Inflammatory macrophage treated with lipopolysaccharide for 4 hours (primary cell): ENCODE data around the gene PLA2G4A.

Experiments used
- DNase-seq: peaks from one replicate; pipeline ENCODE4 v3.0.0-alpha.2; 2020

The PLA2G4A gene

DNA sequence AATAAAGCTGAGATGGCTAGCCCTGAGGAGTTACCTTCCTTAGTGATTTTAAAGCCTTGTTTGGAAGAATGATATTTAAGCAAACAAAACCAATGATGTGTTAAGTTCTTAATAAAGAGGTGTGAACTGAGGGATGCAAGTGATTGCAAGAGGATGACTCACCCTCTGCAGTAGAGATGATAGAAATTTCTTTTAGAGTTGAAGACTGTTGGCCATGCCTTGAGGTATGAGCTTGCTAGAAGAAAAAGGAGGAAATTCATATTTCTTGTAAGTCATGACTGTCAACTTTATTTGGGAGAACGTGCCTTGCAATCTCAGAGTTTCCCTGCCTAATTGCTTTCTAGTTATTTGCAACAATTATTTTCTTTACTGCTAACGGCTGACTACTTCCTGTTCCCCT, 94.7 kb downstream of the PLA2G4A start:
- DNase-seq = peak; percentile 67

DNA sequence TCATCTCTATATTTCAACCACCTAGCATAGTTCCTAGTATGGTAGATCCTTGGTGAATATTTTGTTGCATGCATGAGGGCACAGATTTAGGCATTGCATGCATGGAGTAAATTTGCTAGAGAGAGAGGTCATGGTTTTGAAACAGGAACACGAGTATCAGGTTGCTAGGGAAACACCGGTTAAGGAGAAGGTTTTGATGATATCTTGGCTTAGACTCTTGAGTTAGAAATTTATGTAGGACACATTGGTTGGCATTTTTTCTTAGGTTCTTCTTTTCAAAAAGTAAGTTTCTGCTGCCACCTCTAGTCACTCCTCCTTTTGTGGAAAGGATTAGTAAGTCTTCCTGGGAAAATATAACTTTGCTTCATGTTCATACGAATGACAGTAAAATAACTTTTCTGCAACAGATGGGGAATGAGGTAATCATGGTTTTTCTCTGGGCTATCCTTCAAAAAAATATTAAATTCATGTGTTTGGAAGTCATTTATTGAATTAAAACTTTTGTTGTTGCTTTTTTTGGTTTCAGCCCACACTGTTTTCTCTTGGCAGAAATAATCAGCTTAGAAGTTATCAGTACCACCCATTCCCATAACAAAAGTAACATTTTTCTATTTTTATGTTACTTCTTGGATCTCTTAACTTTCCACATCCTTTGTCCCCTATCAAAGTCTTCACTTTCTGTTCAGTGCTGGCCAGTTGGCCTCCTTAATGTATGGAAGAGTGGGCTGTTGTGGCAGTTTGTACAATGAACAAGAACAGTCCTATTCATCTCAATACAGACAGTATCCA, 97.3 kb downstream of the PLA2G4A start:
- DNase-seq = peak; percentile 42

DNA sequence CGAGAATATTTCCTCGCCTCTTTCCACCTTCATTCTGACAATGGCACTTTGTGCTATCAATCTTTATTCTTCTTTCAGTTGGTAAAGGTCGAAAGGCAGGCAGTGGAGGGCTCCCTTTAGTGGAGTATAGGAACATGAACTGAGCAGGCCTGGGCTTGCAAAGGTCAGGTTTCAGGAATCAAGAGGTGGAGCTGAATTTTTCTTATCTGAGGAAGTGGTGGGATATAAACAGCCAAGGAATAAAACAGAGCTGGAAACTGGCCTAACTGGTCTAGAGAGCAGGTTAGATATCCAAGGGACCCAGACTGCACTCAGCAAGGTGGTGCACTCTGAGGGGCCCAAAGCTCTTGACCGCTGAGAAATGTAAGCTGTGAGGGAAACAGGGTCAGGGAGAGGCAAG, 99.1 kb downstream of the PLA2G4A start:
- DNase-seq = no peak

DNA sequence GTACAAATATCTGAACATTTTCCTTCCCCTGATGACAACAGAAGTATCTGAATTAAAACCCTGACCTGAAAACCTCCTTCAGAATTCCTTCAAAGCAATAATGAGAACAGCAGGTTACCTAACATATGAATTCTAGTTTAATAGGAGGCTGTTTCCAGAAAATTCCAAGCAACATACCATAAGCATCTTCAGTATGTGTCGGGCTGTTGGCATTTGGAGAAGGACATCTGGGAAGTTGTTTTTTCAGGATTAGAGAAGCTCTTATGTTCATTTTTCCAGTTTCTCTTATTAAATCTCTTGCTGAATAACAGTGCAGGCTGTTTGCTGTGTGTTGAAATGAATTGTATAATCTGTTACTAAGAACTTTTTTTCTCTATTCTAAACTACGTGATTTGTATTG, 101.5 kb downstream of the PLA2G4A start:
- DNase-seq = no peak

DNA sequence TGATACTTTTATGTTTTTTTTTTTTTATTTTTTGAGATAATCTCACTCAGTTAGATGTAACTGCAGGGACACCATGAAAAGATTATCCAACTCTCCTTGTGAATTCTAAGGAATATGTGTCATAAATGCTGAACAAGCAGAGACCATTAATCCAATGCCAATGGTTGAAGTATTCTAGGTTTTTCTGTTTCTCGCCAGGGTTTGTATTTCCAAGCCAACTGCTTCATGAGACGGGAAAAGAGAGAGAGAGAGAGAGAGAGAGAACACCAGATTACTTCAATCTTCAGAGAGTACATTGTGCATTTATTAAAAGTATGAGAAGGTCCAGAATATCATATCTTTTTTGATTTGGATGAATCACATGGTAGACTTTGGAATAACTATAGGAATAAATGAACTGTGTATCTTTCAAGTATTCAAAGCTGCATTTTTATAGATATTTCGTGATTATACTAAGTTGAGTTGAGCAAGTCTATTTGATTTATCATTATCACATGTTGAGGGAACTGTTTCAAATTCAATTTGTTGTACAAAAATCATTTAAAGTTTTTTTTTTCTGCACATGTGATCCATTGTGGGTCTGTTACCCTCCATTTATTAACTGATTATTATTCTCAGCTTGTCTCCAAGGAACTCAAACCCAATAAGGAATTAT, 108.4 kb downstream of the PLA2G4A start:
- no peak for DNase-seq

DNA sequence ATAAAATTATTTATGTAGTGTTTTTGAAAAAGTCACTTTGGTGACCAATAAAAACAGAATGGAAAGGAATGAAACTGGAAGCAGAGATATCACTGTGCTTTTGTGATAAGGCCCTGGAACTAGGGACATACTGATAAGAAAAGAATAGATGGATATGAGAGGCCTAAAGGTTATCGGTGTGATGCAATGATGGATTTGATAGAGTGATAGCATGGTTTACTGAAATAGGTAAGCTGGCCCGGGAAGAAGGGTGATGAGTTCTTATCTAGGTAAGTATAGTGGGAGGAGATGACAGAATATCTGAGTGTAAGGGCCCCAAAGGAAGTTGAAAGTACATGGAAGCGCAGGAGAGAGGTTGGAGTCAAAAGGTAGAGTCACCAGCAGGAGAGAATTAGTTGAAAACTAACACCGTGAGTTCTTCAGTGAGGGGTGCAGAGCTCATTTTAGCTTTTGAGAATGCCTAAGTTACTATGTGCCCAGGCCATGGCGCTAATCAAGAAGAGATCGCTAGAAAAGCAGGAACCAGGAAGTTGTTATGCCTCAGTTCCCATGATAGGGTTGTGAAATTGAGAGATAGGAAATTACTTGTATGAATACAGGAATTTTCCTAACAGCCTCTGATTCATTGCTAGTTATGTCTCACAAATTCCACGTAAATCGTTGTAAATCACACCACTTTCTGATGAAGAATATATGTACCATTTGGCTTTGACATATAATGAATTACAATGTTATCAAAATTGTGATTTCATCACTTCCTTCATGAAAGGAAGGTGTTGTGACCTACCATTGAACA, 115.3 kb downstream of the PLA2G4A start:
- peak; percentile 51 for DNase-seq

DNA sequence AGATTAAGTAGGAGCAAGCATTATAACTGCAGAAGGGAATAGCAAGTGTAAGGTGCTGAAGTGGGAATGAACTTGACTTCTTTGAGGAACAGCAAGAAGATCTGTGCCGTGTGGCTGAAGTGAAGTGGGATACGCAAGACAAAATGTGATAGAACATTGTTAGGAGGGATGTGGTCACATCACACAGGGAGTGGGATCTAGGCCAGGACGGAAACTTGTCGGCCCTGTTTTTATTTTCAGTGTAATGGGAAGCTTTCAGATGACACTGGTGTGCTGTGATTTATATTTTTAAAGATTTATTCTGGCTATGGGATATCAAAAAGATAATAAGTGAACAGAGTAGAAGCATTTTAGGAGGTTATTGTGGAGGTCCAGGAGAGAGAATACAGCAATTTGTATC, 116.4 kb downstream of the PLA2G4A start:
- no peak for DNase-seq

DNA sequence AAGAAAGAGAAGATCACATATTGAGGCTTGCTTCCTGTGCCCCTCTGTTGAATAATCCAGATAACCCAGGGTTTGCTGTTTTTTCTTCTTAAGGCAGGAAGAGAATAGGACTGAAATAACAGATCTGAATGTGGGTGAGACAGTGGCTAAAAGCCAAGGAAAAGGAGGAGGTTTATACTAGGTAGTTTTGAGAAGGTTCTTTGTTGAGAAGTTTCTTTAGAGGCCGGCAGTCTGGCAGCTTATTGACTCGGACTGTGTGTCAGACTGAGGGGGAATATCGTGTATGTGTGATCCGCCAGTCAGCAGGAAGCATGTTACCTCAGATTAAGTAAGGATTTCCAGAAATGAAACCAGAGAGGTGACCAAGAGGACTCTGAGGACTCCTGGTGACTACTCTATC, 119.8 kb downstream of the PLA2G4A start:
- peak; percentile 59 for DNase-seq

DNA sequence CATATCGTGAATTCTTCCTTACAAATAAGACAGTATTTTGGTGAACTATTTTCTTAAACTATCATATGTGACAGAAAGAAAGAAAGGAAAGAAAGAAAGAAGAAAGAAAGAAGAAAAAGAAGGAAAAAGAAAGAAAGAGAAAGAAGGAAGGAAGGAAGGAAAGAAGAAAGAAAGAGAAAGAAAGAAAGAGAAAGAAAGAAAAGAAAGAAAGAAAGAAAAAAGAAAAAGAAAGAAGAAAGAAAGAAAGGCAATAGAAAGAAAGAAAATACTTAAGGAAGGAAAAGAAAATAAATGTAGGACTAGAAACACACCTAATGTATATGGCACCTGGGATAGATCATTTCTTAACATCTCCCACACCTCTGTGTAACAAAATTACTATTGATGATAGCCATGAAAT, 120.4 kb downstream of the PLA2G4A start:
- DNase-seq = no peak

DNA sequence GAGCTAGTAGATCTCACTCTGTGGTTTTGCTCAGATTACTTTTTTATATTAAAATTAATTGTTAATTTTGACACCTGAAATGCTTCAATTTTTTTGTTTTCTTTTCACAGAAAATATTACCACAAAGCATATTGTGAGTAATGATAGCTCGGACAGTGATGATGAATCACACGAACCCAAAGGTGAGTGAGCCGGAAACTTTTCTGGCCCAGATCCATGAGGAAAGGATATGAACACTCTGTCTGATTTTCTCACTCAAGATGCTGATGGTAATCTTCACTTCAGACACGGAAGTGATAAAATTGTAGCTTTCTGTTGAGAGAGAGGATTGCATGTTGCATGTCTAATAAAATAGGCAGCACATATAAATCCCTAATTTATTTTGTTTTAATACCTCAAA, 121.8 kb downstream of the PLA2G4A start:
- no peak for DNase-seq

DNA sequence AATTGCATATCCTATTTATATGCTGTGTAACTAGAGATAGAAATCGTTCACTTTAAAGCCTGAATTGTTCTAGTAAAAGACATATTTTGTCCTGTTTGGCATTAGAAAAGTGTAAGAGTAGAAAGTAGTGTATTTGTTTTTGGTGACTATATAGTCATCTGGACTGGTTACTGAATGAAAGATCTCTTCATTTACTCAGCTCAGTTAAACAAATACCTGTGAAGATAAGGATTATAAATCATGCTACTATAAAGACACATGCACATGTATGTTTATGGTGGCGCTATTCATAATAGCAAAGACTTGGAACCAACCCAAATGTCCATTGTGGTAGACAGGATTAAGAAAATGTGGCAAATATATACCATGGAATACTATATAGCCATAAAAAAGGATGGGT, 125.1 kb downstream of the PLA2G4A start:
- DNase-seq = no peak

DNA sequence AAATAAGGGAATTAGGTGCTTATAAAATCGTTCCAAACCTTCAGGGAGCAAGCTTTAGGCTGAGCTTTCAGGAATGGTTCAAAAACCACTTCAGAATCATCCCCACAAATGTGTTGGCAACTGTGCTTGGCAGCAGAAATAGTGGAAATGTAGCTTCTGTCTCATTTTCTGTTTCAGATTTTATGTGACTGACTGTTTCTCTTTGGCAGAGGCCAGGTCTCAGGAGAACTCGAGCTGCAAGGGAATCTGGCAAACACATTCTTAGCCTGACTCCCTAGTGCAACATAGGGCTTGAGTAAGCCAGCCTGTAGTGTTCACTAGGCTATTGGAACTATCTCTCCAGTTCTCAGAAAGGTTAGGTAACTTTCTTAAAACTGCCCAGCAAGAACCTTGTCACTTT, 128.6 kb downstream of the PLA2G4A start:
- DNase-seq = peak; percentile 34

DNA sequence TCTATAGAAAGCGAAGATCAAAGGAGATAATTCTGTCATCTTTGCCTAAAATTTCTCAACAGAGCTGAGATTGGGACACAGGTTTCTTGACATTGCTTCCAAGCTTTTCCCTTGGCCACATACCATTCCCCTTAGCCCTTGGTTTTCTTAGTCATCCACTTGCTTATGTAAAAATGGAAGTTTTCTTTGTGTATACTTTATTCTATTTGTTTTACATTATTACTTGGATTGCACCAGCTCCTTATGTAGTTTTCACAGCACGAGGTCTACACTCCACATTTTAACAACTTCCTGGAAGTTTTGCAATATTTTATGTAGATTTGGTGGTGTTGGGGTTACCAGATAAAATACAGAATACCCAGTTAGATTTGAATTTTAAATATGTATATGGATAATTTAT, 129.8 kb downstream of the PLA2G4A start:
- DNase-seq = peak; percentile 94

DNA sequence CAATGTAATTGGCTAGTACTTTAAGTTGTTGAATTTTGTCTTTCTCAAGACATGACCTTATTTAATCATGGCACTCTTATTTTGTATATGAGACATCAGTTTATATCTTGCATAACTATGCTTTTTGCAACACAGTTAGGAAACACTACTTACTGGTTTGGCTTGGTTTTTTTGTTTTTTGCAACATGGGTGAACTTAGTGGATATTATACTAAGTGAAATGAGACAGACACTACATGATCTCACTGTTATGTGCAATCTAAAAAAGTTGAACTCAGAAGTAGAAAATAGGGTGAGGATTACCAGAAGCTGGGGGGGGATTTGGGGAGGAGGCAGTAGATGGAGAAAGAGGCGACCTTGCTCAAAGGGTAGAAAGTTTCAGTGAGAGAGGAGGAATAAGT, 132.1 kb downstream of the PLA2G4A start:
- DNase-seq = peak; percentile 97

DNA sequence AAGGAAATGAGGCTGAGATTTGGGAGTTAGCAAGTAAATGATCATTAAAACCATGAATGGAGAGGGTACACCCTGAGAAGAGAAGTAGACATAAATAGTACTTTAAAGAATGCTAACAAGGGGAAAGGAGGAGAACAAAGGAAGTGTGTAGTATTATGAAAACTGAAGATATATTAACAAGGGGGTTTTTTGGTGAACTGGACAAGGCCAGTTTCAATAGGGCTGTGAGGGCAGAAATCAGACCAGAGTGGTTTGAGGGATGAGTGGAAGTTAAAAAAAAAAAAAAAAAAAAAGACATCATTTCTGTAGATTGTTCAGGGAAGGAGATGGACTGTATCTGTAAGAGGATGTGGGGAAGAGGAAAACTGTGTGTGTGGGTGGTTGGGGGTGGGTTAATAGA, 137.1 kb downstream of the PLA2G4A start:
- no peak for DNase-seq

DNA sequence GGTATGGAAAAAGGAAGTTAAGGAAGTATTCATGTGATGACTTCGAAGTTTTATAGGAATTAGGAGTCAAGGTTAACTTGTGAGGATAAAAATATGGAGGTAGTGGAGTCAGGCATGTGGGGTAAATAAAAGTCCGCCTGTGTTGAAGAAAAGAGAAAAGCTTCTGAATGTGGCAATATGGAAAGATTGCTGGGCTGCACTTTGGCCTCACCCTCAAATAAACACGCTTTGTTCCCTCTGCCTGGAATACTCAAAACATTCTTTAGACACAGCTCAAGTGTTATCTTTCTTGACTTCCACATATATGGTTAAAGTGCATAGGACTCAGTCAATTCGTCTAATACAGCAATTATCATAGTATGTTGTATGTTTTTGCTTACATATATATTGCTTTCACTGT, 137.7 kb downstream of the PLA2G4A start:
- no peak for DNase-seq

DNA sequence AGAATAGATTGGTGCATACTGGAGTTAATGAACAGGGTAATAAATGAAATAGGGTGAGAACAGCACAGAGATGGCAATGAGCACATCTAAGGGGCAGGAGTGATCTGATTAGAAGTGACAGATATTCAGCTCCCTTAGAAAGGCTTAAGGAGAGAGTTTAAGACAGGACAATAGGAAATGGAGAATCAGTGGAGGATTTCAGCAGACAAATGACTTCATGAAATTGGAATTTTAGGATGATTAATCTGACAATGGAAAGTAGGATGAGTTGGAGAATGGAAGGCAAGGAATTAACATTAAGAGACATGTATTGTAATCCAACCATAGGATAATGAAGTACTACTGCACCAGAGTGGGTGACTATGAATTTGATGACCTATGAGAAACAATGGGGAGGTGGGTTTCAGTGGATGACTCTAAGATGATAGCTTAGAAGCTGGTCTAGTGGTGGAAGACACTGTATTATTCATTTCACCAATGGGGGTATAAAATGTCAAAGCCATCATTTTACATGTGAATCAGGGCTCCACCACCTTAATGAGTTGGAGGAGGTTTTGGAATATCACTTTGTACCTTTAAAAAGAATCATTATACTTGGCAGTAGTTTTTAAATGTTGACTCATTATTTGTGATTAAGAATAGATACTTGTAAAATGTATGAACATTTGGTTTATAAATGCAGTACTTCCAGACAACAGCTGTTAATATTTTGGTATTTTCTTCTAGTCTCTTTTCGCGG, 139.1 kb downstream of the PLA2G4A start:
- DNase-seq = no peak

DNA sequence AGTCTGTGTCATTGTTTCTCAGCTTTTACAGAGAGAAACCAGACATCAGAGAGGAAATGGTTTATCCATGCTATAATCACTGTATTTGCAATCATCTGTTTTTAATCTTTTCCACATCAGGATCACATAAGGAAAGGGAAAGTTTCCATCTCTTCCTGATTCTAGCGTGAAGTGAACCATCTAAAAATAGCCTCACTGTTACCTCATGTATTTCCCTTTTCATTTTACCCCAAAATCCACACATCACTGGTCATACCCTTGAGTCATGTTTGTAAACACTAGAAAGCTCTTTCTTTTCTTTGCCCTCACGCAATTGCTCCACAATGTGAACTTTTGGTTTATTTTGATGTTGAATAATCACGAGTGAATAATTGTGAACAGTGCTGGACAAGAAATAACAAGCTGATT, 146.0 kb downstream of the PLA2G4A start:
- peak; percentile 95 for DNase-seq

DNA sequence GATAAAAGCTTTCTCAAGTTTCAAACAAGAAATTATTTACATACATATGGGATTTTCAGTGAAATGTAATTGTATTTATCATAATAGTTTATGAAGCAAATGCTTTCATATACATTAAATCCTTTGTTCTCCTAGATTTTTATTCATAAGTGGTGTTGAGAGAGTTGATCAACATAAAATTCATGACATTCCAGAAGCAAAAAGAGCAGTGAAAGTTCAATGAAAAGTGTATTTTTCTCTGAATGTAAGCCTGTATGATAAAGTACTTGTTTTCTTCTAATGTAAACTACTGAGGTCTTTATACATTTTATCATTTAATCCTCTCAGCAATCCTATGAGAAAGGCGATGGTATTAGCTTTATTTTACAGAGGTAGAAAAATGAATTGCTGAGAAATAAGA, 146.5 kb downstream of the PLA2G4A start:
- DNase-seq = no peak

DNA sequence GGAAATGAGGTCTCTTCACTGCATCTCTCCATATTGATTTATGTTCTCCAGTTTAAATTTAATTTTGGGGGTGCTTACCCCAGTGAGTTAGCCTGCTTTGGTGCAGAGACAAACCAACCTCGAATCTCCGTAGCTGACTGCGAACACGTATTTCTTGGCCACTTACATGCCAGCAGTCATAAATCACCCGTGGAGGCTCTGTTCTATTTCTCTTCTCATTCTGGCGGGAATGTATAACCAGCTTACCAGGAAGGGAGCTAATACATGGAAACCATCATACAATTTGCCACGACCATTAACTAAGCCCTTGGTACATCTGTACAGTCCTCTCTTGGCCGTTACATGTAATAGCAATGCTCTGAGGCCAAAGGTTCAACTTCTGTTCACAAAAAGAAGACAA, 148.0 kb downstream of the PLA2G4A start:
- DNase-seq = no peak

DNA sequence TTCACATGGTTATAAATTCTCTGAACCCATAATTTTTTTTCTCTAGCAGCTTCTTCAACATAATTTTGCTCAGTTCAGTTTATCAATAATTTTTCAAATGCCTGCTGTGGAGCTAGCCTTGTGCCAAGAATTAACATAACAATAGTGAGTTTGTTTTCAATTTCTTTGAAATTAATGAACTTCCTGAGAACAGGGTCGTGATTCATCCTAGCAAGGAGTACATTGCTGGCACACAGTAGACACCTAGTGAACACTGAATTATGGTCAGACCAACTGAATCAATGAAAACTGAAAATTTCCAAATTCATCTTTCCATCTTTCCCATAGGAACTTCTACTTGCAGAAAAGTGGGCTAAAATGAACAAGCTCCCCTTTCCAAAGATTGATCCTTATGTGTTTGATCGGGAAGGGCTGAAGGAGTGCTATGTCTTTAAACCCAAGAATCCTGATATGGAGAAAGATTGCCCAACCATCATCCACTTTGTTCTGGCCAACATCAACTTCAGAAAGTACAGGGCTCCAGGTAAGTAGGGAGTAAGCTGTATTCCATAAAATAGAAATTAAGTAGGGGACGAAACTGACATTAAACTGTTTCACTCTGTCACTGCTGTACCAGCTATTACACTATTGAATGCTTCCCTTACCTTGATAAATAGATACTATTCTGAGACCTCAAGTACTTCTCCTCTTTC, 148.7 kb downstream of the PLA2G4A start:
- no peak for DNase-seq
